T-cell (primary cell): ENCODE measurements around the gene BORCS6. TPM values are rescaled to one million over a fixed set of nuclear protein-coding genes. Genes with fewer than 3 reads are reported as not detected.

ENCODE experiments used
- ATAC-seq, 4 experiments: fragments of 200-7000 bp in 3 of 4; fragments of 150-1000 bp in 1 of 4; cut with Tn5 transposase; replicated peaks in 1 of 4; 1 replicate in 3 of 4; 2 replicates in 1 of 4; pipeline ENCODE4 v1.10.0; 2021; ENCODE audit warnings: moderate library complexity in 3 of 4, mild to moderate bottlenecking in 2 of 4, moderate number of reproducible peaks in 1 of 4
- CTCF ChIA-PET, 2 donors: fragments of 300-600 bp; sonication (Branson Sonifier 250); formaldehyde crosslinking; loops; one replicate each; lab custom pipeline; 2022; ENCODE audit warnings: antibody characterized with exemption in 2 of 2; lab: Charles Lee
- POLR2A ChIA-PET, 2 donors: fragments of 300-600 bp; sonication (Branson Sonifier 250); formaldehyde crosslinking; loops; one replicate each; lab custom pipeline; 2022; ENCODE audit warnings: antibody characterized with exemption in 2 of 2; lab: Charles Lee
- DNase-seq, 35 experiments: peaks; one replicate each; pipeline versions ENCODE4 v3.0.0 to v3.0.0-alpha.2; 2013 to 2023
- H3K27ac ChIP-seq: one replicate; pipeline ENCODE4 v1.5.1; 2013; ENCODE audit warnings: low read length
- H3K27me3 ChIP-seq, 2 experiments: replicated peaks in 1 of 2; 1 replicate in 1 of 2; 2 replicates in 1 of 2; pipeline versions ENCODE4 v1.6.1 to v1.7.0; 2013; ENCODE audit warnings: low read length in 1 of 2, mixed read lengths in 1 of 2; ENCODE audit not compliant: control insufficient read depth in 2 of 2, insufficient read depth in 2 of 2; ENCODE audit errors: extremely low read depth in 1 of 2
- H3K36me3 ChIP-seq, 2 donors: 1 replicate in 1 of 2; 2 replicates in 1 of 2; pipeline versions ENCODE4 v1.6.1 to v1.7.0; 2013; ENCODE audit warnings: low read length in 1 of 2; ENCODE audit not compliant: control insufficient read depth in 2 of 2, insufficient read depth in 1 of 2; ENCODE audit errors: extremely low read depth in 1 of 2
- H3K4me1 ChIP-seq, 2 experiments: 1 replicate in 1 of 2; 2 replicates in 1 of 2; pipeline versions ENCODE4 v1.6.1 to v1.7.0; 2013; ENCODE audit warnings: low read length in 2 of 2, mixed read lengths in 1 of 2; ENCODE audit not compliant: insufficient read depth in 2 of 2, control insufficient read depth in 1 of 2; ENCODE audit errors: extremely low read depth in 1 of 2
- H3K4me3 ChIP-seq, 2 donors: 1 replicate in 1 of 2; 2 replicates in 1 of 2; pipeline versions ENCODE4 v1.5.1 to v1.7.0; 2013; ENCODE audit warnings: mild to moderate bottlenecking in 2 of 2, low read length in 1 of 2, moderate library complexity in 1 of 2; ENCODE audit not compliant: control insufficient read depth in 1 of 2; ENCODE audit errors: extremely low read depth in 1 of 2
- H3K9me3 ChIP-seq: 2 replicates; pipeline ENCODE4 v1.7.0; 2013
- H3K27ac Mint-ChIP-seq, 2 donors: one replicate each; pipeline ENCODE4 v1.8.0; 2020 to 2021; ENCODE audit warnings: mild to moderate bottlenecking in 2 of 2, mixed read lengths in 2 of 2
- H3K27me3 Mint-ChIP-seq, 2 donors: one replicate each; pipeline ENCODE4 v1.8.0; 2021 to 2022; ENCODE audit warnings: mixed read lengths in 2 of 2
- H3K36me3 Mint-ChIP-seq: one replicate; pipeline ENCODE4 v1.8.0; 2021; ENCODE audit warnings: mixed read lengths
- H3K4me1 Mint-ChIP-seq, 3 donors: one replicate each; pipeline ENCODE4 v1.8.0; 2020 to 2022; ENCODE audit warnings: mixed read lengths in 3 of 3, mild to moderate bottlenecking in 1 of 3
- H3K4me3 Mint-ChIP-seq, 3 donors: one replicate each; pipeline ENCODE4 v1.8.0; 2020 to 2022; ENCODE audit warnings: mild to moderate bottlenecking in 3 of 3, mixed read lengths in 3 of 3, moderate library complexity in 3 of 3
- H3K9me3 Mint-ChIP-seq, 3 donors: one replicate each; pipeline ENCODE4 v1.8.0; 2020 to 2022; ENCODE audit warnings: mixed read lengths in 3 of 3
- WGBS: methylation state at CpG from one replicate; pipeline ENCODE4 v1.1.5; 2013; ENCODE audit warnings: missing lambda C conversion rate; ENCODE audit not compliant: insufficient coverage; 5-methylcytosine and 5-hydroxymethylcytosine counted together
- total RNA-seq, 35 experiments: library from RNA in 6 of 35; stranded (reverse) in 6 of 35; fragments of 120-200 nt in 1 of 35; gene quantifications; one replicate each; pipeline versions ENCODE4 v1.2.1 to v1.2.4 and lab custom pipeline; 2013 to 2026

The BORCS6 gene
- total RNA-seq, 5 donors from 2014 or later (not counting 1 experiment from before 2014, with no cell fraction given), result 6.7 to 21.3 (median 17.2) TPM

- WGBS, result 100% methylated on average over 2 of the region's 7 CpGs
- H3K27me3 ChIP-seq, result no peaks in the 10 kb centered on the region
- no peak for ATAC-seq
- CTCF ChIA-PET, result interaction anchor here in 1 of 2 donors (1.1 kb wide), 1 partner anchor 18 kb away, joined by 3 read pairs; no protein-coding TSS in a partner anchor
- Mint-ChIP-seq H3K27ac (no peak overlapping the region), H3K27me3 (no peaks in the 10 kb centered on the region), H3K4me3 (no peak overlapping the region), H3K36me3 (peaks cover 26% of the 10 kb centered on the region), H3K9me3 (no peaks in the 10 kb centered on the region), H3K4me1 (peaks cover 0 to 18% (median 2%) of the 10 kb centered on the region in 3 donors)
- peaks cover 21 to 61% of the 10 kb centered on the region in 2 donors for H3K36me3 ChIP-seq
- no peaks in the 10 kb centered on the region for H3K9me3 ChIP-seq
- no peak overlapping the region for H3K4me3 ChIP-seq
- POLR2A ChIA-PET, result interaction anchor here (0.5 to 2.5 kb wide), 9 partner anchors 9 to 70 kb away, joined by 3 to 19 read pairs (median 6); partner anchors contain the start of gene AURKB (in 1 of the 2)
- peak in 3 of 35 experiments; percentile 6 to 22 (median 14) for DNase-seq
- H3K27ac ChIP-seq, result no peak overlapping the region
- H3K4me1 ChIP-seq, result peaks cover 10 to 28% of the 10 kb centered on the region in 2 experiments
Observed at GRCh38 chr17:8141045-8141444, 48.9 kb downstream of the BORCS6 start.

DNA sequence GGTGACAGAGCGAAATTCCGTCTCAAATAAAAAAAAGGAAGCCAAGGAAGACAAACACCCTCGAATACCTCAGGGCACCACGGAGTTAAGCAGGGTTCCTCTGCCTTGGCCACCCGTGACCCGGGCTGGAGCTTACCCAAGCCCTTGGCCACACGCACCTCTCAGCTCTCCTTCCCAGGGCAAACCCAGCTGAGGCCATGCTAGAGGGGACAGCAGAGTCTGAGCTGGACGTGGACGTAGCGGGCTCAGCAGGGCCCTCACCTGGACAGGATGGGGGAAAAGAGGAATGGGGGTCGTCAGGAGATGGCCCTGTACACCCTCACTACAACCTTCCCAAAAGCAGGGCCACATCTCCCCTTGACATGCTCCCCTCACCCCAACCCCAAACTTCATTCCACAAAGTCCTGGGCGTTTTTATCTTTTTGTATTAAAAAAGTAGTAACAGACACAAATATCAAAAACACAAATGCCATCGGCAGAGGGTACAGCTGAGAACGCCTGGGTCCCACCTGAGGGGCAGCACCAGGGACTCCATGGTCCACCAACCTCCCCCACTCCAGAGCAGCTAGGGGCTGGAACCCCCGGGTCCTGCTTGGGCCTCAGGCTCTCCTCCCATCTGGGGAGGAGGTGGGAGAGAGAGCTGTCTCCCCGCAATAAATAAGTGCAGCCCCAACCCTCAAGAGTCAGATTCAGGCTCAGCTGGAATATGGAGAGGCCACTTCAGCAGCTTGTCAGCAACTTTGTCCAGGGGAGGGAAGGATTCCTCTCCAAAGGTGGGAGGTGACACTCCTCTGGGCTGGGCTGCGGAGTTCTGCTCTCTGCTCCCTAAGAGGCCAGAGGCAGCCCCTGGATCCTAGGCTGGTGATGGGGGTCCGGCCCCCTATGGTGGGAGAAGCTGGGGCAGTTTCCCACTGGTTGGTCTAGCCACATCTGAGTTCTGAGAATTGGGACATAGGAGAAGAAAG is 49.6 kb downstream of the BORCS6 start:
- Histone ChIP-seq H3K27ac (peak overlapping the region; percentile 20), H3K9me3 (no peaks in the 10 kb centered on the region), H3K27me3 (no peaks in the 10 kb centered on the region), H3K4me1 (peaks cover 10 to 28% of the 10 kb centered on the region in 2 experiments), H3K4me3 (no peak overlapping the region), H3K36me3 (peaks cover 21 to 54% of the 10 kb centered on the region in 2 donors)
- Mint-ChIP-seq H3K27me3 (no peaks in the 10 kb centered on the region), H3K4me1 (peaks cover 0 to 15% (median 2%) of the 10 kb centered on the region in 3 donors), H3K27ac (peak overlapping the region in 1 of 2 donors; percentile 19), H3K36me3 (peaks cover 24% of the 10 kb centered on the region), H3K4me3 (no peak overlapping the region), H3K9me3 (no peaks in the 10 kb centered on the region)
- ChIA-PET CTCF (interaction anchor here (1.1 to 1.6 kb wide), 2 partner anchors 16 to 18 kb away, joined by 3 to 7 read pairs; no protein-coding TSS in a partner anchor), POLR2A (interaction anchor here (0.5 to 2.5 kb wide), 12 partner anchors 8 to 138 kb away, joined by 3 to 19 read pairs (median 5); partner anchors contain the start of gene AURKB (in 1 of the 2))
- 98% methylated on average over 5 of the region's 18 CpGs for WGBS
- DNase-seq (peak in 5 of 35 experiments; percentile 4 to 32 (median 14)), ATAC-seq (no peak)

DNA sequence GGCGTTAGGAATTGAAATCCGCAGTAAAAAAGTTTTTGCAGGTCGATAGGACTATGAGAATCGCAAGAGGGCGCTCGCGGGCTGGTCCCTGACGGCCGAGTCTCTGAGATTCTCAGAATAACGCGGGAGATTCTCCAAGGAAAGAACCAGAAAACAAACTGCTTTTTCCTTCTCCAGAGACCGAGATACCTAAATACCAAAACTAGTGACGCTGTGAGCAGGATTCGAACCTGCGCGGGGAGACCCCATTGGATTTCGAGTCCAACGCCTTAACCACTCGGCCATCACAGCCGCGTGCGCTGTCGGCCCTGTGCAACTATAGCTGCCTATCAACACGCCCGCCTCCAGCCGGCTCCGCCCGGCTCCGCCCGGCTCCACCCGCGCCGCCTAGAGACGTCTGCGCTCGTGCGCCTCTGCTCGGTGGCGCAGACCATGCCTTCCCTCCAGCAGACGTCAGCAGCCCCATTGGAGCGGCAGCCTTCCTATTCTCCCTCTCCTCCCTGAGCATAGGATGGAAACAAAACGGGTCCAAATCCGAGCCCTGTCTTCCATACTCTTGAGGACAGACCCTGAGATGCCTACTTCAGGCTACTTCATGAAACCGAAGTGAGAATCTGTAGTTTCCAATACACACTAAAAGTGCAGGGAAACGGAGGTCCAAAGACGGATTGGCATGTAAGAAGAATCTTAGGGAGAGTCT is 51.2 kb downstream of the BORCS6 start:
- H3K27ac Mint-ChIP-seq, result no peak overlapping the region
- no peak overlapping the region for H3K4me3 Mint-ChIP-seq
- peak overlapping the region; percentile 97 for H3K27ac ChIP-seq
- H3K4me1 Mint-ChIP-seq, result peaks cover 0 to 12% (median 2%) of the 10 kb centered on the region in 3 donors
- ChIA-PET POLR2A (interaction anchor here (1.0 to 1.4 kb wide), 5 partner anchors 9 to 109 kb away, joined by 3 to 7 read pairs (median 5); partner anchors contain the start of gene CTC1 (in 1 of the 2)), CTCF (interaction anchor here (0.6 to 2.6 kb wide), 15 partner anchors 9 to 594 kb away, joined by 3 to 23 read pairs (median 5); no protein-coding TSS in a partner anchor)
- WGBS, result under 1% methylated on average over 42 of the region's 46 CpGs
- H3K4me3 ChIP-seq, result peak overlapping the region; percentile 68 to 74
- H3K27me3 ChIP-seq, result peaks cover 0 to 3% of the 10 kb centered on the region in 2 experiments
- H3K9me3 ChIP-seq, result no peaks in the 10 kb centered on the region
- DNase-seq (peak; percentile 89 to 98 (median 94)), ATAC-seq (peak; percentile 80 to 97 (median 94))
- no peaks in the 10 kb centered on the region for H3K27me3 Mint-ChIP-seq
- peaks cover 17% of the 10 kb centered on the region for H3K36me3 Mint-ChIP-seq
- H3K4me1 ChIP-seq, result peaks cover 10 to 28% of the 10 kb centered on the region in 2 experiments
- H3K36me3 ChIP-seq, result peaks cover 13 to 38% of the 10 kb centered on the region in 2 donors
- no peaks in the 10 kb centered on the region for H3K9me3 Mint-ChIP-seq

GRCh38 chr17:8138374-8138671 is 51.7 kb downstream of the BORCS6 start:
- Mint-ChIP-seq H3K9me3 (no peaks in the 10 kb centered on the region), H3K36me3 (peaks cover 14% of the 10 kb centered on the region), H3K4me3 (no peak overlapping the region), H3K27me3 (no peaks in the 10 kb centered on the region), H3K4me1 (peaks cover 0 to 9% (median 2%) of the 10 kb centered on the region in 3 donors), H3K27ac (no peak overlapping the region)
- peaks cover 11 to 33% of the 10 kb centered on the region in 2 donors for H3K36me3 ChIP-seq
- peaks cover 10 to 28% of the 10 kb centered on the region in 2 experiments for H3K4me1 ChIP-seq
- CTCF ChIA-PET, result interaction anchor here (0.6 to 2.6 kb wide), 17 partner anchors 10 to 595 kb away, joined by 3 to 23 read pairs (median 5); no protein-coding TSS in a partner anchor
- H3K4me3 ChIP-seq, result peak overlapping the region; percentile 68 to 74
- ATAC-seq, result peak in 2 of 4 experiments; percentile 0
- WGBS, result 0% methylated on average over 5 of the region's 7 CpGs
- POLR2A ChIA-PET, result interaction anchor here (0.5 to 1.2 kb wide), 7 partner anchors 8 to 907 kb away, joined by 3 to 7 read pairs (median 5); partner anchors contain the start of gene CTC1 (in 1 of the 2)
- H3K9me3 ChIP-seq, result no peaks in the 10 kb centered on the region
- peaks cover 0 to 7% of the 10 kb centered on the region in 2 experiments for H3K27me3 ChIP-seq
- H3K27ac ChIP-seq, result peak overlapping the region; percentile 97
- no peak for DNase-seq

Other genes starting within 250 kb of the BORCS6 start
- under 1 TPM in 1 of 5 donors, not detected in 4; 0.06 TPM for gene GUCY2D, start 187.6 kb downstream of the BORCS6 start, total RNA-seq
- gene ALOX15B, start 151.1 kb downstream of the BORCS6 start, total RNA-seq, result under 1 TPM in 3 of 5 donors, not detected in 2; 0.10 to 0.20 (median 0.13) TPM
- gene ALOX12B, start 102.5 kb downstream of the BORCS6 start, total RNA-seq, result 1 to 10 TPM in 1 of 5 donors, under 1 TPM in 3, not detected in 1; 0.63 to 1.1 (median 0.81) TPM
- gene ALOXE3, start 71.7 kb downstream of the BORCS6 start, total RNA-seq, result 1 to 10 TPM in 1 of 5 donors, under 1 TPM in 3, not detected in 1; 0.13 to 1.2 (median 0.19) TPM
- 1 to 10 TPM in 1 of 5 donors, under 1 TPM in 2, not detected in 2; 0.16 to 1.6 (median 0.23) TPM for gene HES7, start 66.1 kb downstream of the BORCS6 start, total RNA-seq
- 1,000 to 10,000 TPM in 2 of 5 donors, 10 to 100 TPM in 3; 62.6 to 1,675 (median 82.4) TPM for gene PER1, start 37.8 kb downstream of the BORCS6 start, total RNA-seq
- gene VAMP2, start 27.2 kb downstream of the BORCS6 start, total RNA-seq, result 100 to 1,000 TPM; 160 to 243 (median 186) TPM
- 10 to 100 TPM; 23.4 to 28.9 (median 25.0) TPM for gene TMEM107, start 13.8 kb downstream of the BORCS6 start, total RNA-seq
- gene AURKB, start 20.4 kb upstream of the BORCS6 start, total RNA-seq, result 1 to 10 TPM; 1.0 to 2.7 (median 1.7) TPM
- 100 to 1,000 TPM; 230 to 309 (median 269) TPM for gene CTC1, start 57.9 kb upstream of the BORCS6 start, total RNA-seq
- gene PFAS, start 59.1 kb upstream of the BORCS6 start, total RNA-seq, result 10 to 100 TPM; 31.5 to 52.4 (median 37.8) TPM
- 10 to 100 TPM; 29.0 to 41.8 (median 40.9) TPM for gene RANGRF, start 98.5 kb upstream of the BORCS6 start, total RNA-seq
- 10 to 100 TPM in 1 of 5 donors, 1 to 10 TPM in 4; 6.6 to 10.0 (median 8.0) TPM for gene SLC25A35, start 105.2 kb upstream of the BORCS6 start, total RNA-seq
- gene ARHGEF15, start 120.1 kb upstream of the BORCS6 start, total RNA-seq, result under 1 TPM in 1 of 5 donors, not detected in 4; 0.26 TPM
- not detected for gene ODF4, start 149.7 kb upstream of the BORCS6 start, total RNA-seq
- 1,000 to 10,000 TPM; 2,515 to 2,978 (median 2,612) TPM for gene RPL26, start 193.0 kb upstream of the BORCS6 start, total RNA-seq
- gene RNF222, start 207.6 kb upstream of the BORCS6 start, total RNA-seq, result 1 to 10 TPM in 2 of 5 donors, under 1 TPM in 2, not detected in 1; 0.09 to 1.6 (median 0.57) TPM
- 100 to 1,000 TPM in 2 of 5 donors, 10 to 100 TPM in 3; 83.4 to 241 (median 99.0) TPM for gene NDEL1, start 245.7 kb upstream of the BORCS6 start, total RNA-seq